ENCODE data around the gene C8G. TPM values are rescaled to one million over a fixed set of nuclear protein-coding genes. Genes with fewer than 3 reads are reported as not detected.

C8G gene
- total and polyA plus RNA-seq, 2 of the 4 experiments (the other 2 are of a cell fraction): 0.80 TPM; not detected in 1

GRCh38 chr9:136939431-136939995 is 5.5 kb upstream of the C8G start:
- H3K9ac ChIP-seq (ENCODE audit: low read depth, low read length): no peak overlapping the region
- H2AFZ ChIP-seq (replicated peaks; ENCODE audit: low read length, poor library complexity): peak overlapping the region; percentile 35
- no peak overlapping the region for H4K8ac ChIP-seq (ENCODE audit: low read depth in 2 of 2, low read length in 2 of 2)
- H2BK20ac ChIP-seq (ENCODE audit: low read depth, low read length): no peak overlapping the region
- no peak overlapping the region for H4K91ac ChIP-seq (ENCODE audit: insufficient read depth, low read depth, low read length)
- H3K4me2 ChIP-seq (ENCODE audit: low read depth, low read length): no peak overlapping the region
- no peak overlapping the region for H2BK15ac ChIP-seq (ENCODE audit: low read depth, low read length)
- ChIA-PET POLR2A (ENCODE audit: unreplicated experiment) (no interaction called here), CTCF (no interaction called here)
- no TSS peak for BruUV-seq (replicated peaks)
- H2AK5ac ChIP-seq (ENCODE audit: low read depth, low read length): no peak overlapping the region
- H2AK9ac ChIP-seq (replicated peaks; ENCODE audit: low read depth, low read length, poor library complexity): no peak overlapping the region
- H3K4me1 ChIP-seq (ENCODE audit: control insufficient read depth, insufficient read depth, low read length): peaks cover 4% of the 10 kb centered on the region
- 90% methylated on average over 15 of the region's 28 CpGs; no CpG with 5 or more reads in 1 of the 2 experiments for WGBS, 2 experiments (ENCODE audit: extremely low coverage in 2 of 2, insufficient read length in 1 of 2)
- H3K23ac ChIP-seq (ENCODE audit: low read depth, low read length): no peak overlapping the region
- H4K20me1 ChIP-seq (ENCODE audit: insufficient read depth, low read length): peaks cover 22% of the 10 kb centered on the region
- H4K5ac ChIP-seq (ENCODE audit: low read depth, low read length): no peak overlapping the region
- H3K4me3 ChIP-seq (ENCODE audit: insufficient read depth, low read depth, low read length): no peak overlapping the region
- no peak for TF ChIP-seq RCOR1 (IDR thresholded peaks at IDR 0.05; ENCODE audit: insufficient replicate concordance, low read length)
- TF ChIP-seq CEBPB (IDR thresholded peaks at IDR 0.05; ENCODE audit: low read depth, low read length): no peak
- TF ChIP-seq USF2 (IDR thresholded peaks at IDR 0.05; ENCODE audit: low read depth, low read length): no peak
- no peak for TF ChIP-seq ELK1 (IDR thresholded peaks at IDR 0.05; ENCODE audit: borderline replicate concordance, low read depth, low read length)
- TF ChIP-seq NFE2L2 (IDR thresholded peaks at IDR 0.05; ENCODE audit: low read depth, low read length): no peak
- TF ChIP-seq POLR2A (IDR thresholded peaks at IDR 0.05; ENCODE audit: low read depth, low read length): no peak
- no peak for TF ChIP-seq MAZ (IDR thresholded peaks at IDR 0.05; ENCODE audit: borderline replicate concordance, low read depth, low read length)
- TF ChIP-seq CTCF (conservative IDR thresholded peaks at IDR 0.05; ENCODE audit: low read depth, low read length): no peak
- TF ChIP-seq RFX5 (IDR thresholded peaks at IDR 0.05; ENCODE audit: low read depth, low read length): no peak
- no peak for TF ChIP-seq CHD1 (IDR thresholded peaks at IDR 0.05; ENCODE audit: low read depth, low read length)
- TF ChIP-seq RAD21 (IDR thresholded peaks at IDR 0.05; ENCODE audit: low read length): no peak
- TF ChIP-seq SMC3 (IDR thresholded peaks at IDR 0.05; ENCODE audit: low read depth, low read length): no peak
- no peak for TF ChIP-seq BHLHE40 (IDR thresholded peaks at IDR 0.05; ENCODE audit: low read depth, low read length)
- TF ChIP-seq MAFK (IDR thresholded peaks at IDR 0.05; ENCODE audit: low read depth, low read length): no peak
- no peak for TF ChIP-seq FOS (IDR thresholded peaks at IDR 0.05; ENCODE audit: low read depth, low read length)
- ATAC-seq (ENCODE audit: low read depth) (no peak), DNase-seq (no peak)
- intact Hi-C loops (cut with micrococcal nuclease): no loop called here
- H2BK5ac ChIP-seq (ENCODE audit: low read depth, low read length, poor library complexity, severe bottlenecking): no peak overlapping the region
- dilution Hi-C loops (cut with HindIII; ENCODE audit: low sequenced_read_pairs, unreplicated experiment): no loop called here
- no peak overlapping the region for H3K4ac ChIP-seq (ENCODE audit: low read depth, low read length)
- no peak overlapping the region for H3K14ac ChIP-seq (replicated peaks; ENCODE audit: low read depth, low read length)
- H3K56ac ChIP-seq (ENCODE audit: extremely low read depth, insufficient read depth, low read length): no peak overlapping the region
- H2BK120ac ChIP-seq (ENCODE audit: low read depth, low read length): no peak overlapping the region
- peaks cover 8 to 44% of the 10 kb centered on the region in 2 experiments for H3K79me1 ChIP-seq (ENCODE audit: low read depth in 1 of 2, low read length in 2 of 2)
- peaks cover 48% of the 10 kb centered on the region for H3K36me3 ChIP-seq (ENCODE audit: control insufficient read depth, insufficient read depth, low read length)
- no peaks in the 10 kb centered on the region for H3K9me3 ChIP-seq (ENCODE audit: control insufficient read depth, insufficient read depth, low read length)
- H3K18ac ChIP-seq (ENCODE audit: low read depth, low read length): no peak overlapping the region
- in situ Hi-C loops (cut with MboI; ENCODE audit: low sequenced_read_pairs): no loop called here
- no peak overlapping the region for H3K27ac ChIP-seq (ENCODE audit: insufficient read depth, low read length)
- 0 out of 2 replicates have a peak, but pooled peaks cover 4% of the 10 kb centered on the region for H3K9me1 ChIP-seq (ENCODE audit: insufficient read depth, low read length)
- H3K27me3 ChIP-seq (ENCODE audit: control insufficient read depth, insufficient read depth, low read length): no peaks in the 10 kb centered on the region

Data from IMR-90 (cell line).